HS-27A (cell line): ENCODE data around the gene CRYBG1.
"Not testable (repeated sequence)": the region's sequence is repeated elsewhere in the genome, so short reads cannot be mapped to it uniquely, and the experiment has no call there.

Experiments
- DNase-seq: peaks from one replicate; pipeline ENCODE4 v3.0.0-alpha.2; 2012; ENCODE audit warnings: low read depth, missing footprints

The CRYBG1 gene

DNA sequence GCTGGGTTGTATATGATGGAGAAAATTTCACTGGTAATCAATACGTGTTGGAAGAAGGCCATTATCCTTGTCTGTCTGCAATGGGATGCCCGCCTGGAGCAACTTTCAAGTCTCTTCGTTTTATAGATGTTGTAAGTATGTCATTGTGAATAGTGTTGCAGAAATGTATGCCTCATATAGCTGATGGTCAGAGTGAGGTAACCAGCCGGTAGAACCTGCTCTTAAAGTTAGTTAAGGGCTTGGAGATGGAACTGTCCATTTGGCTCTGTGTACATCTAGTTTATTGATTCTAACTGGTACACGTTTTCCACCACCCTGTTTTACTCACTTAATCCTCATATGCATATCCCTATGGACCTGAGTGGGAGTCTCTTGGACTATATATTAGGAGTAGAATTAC lies 195.2 kb downstream of the CRYBG1 start:
- DNase-seq = no peak

GRCh38 chr6:106556368-106556960 lies 195.9 kb downstream of the CRYBG1 start:
- DNase-seq = no peak

- no peak for DNase-seq
Measured at GRCh38 chr6:106557837-106558236, 197.3 kb downstream of the CRYBG1 start.

GRCh38 chr6:106558364-106558763 lies 197.8 kb downstream of the CRYBG1 start:
- no peak for DNase-seq

GRCh38 chr6:106559659-106560058 lies 199.1 kb downstream of the CRYBG1 start:
- not testable (repeated sequence) for DNase-seq

GRCh38 chr6:106560996-106561685 lies 200.6 kb downstream of the CRYBG1 start:
- DNase-seq = no peak

- DNase-seq = no peak
Measured at GRCh38 chr6:106561686-106562405, 201.3 kb downstream of the CRYBG1 start.

DNA sequence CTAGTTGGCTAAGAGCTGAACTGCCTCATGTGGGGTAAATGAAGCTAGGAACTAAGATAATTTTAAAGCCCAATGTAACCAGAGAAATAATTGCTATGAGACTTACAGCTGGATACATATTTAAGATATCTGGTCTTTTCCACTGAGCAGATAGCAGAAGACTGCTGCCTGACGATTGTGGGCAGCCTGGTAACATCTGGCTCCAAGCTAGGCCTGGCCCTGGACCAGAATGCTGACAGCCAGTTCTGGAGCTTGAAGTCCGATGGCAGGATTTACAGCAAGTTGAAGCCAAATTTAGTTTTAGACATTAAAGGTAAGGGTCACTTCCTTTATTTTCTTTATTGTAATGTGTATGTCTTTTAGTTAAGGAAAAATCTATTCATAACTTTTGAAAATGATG lies 203.1 kb downstream of the CRYBG1 start:
- no peak for DNase-seq

DNA sequence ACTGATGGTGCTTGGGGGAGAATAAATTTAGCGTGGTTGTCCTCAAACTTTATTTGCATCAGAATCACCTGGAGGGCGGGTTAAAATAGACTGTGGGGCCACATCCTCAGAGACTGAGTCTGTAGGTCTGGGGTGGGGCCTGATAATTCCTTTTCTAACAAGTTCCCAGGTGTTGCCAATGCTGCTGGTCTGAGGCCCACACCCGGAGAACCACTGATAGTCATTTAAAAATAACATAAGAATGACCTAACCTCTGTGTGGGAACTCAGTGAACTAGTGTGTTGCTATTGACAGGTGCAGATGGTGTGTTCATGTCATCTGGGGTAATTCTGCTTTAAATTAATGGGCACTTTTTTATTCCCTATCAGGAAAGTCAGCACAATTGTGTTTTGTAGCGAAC lies 204.0 kb downstream of the CRYBG1 start:
- DNase-seq = no peak

DNA sequence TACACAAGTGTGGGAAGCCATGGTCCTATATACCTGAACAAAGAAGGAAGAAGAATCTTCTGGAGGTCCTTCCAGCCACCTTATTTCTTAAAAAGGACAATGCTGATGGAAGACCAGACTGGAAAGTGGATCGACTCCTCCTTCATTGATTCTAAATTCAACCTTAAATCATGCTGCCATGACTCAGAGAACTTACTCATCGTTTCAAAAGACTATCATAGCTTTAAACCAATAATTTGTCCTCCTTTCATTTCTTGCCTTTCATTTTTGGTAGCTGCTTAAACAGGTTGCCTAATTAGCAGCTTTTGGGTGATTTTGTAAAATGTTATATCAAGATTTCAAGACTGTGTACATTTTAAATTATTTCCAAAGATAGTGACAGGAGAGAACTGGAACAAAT lies 208.0 kb downstream of the CRYBG1 start:
- DNase-seq = no peak

GRCh38 chr6:106569428-106569827 lies 208.9 kb downstream of the CRYBG1 start:
- no peak for DNase-seq

GRCh38 chr6:106572436-106572835 lies 211.9 kb downstream of the CRYBG1 start:
- no peak for DNase-seq

GRCh38 chr6:106572875-106573585 lies 212.5 kb downstream of the CRYBG1 start:
- no peak for DNase-seq

DNA sequence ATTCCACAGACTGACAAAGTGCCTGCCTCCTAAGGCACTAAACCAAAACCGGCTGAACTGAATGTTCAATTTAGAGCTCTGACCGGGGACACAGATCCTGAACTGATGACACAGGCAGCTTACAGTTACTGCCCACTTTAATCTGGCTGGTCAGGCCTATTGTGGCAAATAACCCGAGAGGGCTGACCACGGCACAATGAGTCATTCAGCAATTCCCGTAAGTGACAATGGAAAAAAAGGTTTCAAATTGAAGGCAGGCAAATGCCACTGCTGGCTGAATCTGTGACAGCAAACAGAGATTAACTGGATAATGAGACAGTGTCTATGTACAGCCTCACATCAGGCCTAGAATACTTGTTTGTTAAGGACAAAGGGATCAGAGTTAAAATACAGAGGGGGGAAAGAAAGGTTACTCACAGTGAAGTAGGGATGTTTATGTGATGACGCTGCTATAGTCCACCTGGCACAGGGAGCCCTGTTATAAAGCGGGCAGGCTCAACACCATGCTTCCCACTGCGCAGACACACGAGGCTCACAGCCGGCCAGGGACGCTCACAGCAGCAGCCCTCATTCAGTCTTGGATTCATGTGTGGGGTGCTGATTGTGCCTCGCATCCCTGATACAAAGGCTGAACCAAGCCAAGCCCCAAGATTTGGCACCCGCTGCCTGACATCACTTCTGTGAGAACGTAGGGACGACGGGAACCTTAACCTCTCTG lies 214.4 kb downstream of the CRYBG1 start:
- no peak for DNase-seq

GRCh38 chr6:106579281-106579680 lies 218.8 kb downstream of the CRYBG1 start:
- DNase-seq = no peak

- no peak for DNase-seq
Measured at GRCh38 chr6:106581468-106581867, 221.0 kb downstream of the CRYBG1 start.

DNA sequence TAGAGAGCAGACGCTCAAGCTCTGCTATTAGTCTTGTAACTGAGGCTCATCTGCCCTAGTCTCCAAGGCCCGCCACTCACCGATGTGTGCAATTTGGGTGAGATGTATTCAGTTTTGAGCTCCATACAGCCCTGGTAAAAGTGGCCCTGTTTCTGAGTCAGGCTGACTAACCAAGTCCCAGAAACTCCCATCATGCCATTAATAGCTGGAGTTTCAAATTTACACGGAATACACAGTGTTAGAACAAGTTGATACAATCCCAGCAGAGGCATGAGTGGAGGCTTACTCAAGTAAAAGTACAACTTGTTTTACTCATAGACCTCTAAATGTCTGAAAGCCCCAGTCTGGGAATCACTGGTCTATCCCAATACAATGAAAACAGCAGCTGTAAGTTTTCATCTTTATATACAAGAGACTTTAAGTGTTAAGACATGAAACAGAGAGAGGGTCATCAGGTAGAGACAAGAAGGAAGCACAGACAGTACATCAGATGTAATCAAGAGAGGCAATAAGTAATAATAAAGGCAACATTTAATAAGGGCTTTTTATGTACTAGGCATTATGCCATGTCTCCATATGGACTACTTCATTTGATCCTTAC lies 226.4 kb downstream of the CRYBG1 start:
- no peak for DNase-seq

GRCh38 chr6:106588937-106589336 lies 228.4 kb downstream of the CRYBG1 start:
- DNase-seq = not testable (repeated sequence)

GRCh38 chr6:106591111-106591825 lies 230.8 kb downstream of the CRYBG1 start:
- DNase-seq = peak; percentile 79

- no peak for DNase-seq
Measured at GRCh38 chr6:106599440-106599839, 238.9 kb downstream of the CRYBG1 start.

GRCh38 chr6:106600329-106600728 lies 239.8 kb downstream of the CRYBG1 start:
- DNase-seq = no peak
